Endothelial cell of umbilical vein (primary cell): ENCODE data around the gene UBD. TPM values are rescaled to one million over a fixed set of nuclear protein-coding genes. Genes with fewer than 3 reads are reported as not detected.
A peak's percentile ranks its signal among the peaks of the same experiment; 100 is the strongest.

ENCODE experiments used
- BruUV-seq: library from RNA; stranded (reverse); fragments of 400-500 nt; replicated peaks from 2 replicates; lab custom pipeline; 2021; lab: Mats Ljungman, UMichigan
- CTCF ChIA-PET: fragments of 300-600, 350-600 bp; sonication (Branson Sonifier 250); formaldehyde crosslinking; loops from one replicate; lab custom pipeline; 2021; ENCODE audit warnings: antibody characterized with exemption, inconsistent platforms; lab: Charles Lee
- POLR2A ChIA-PET: fragments of 300-600, 350-600 bp; sonication (Branson Sonifier 250); formaldehyde crosslinking; loops from one replicate; lab custom pipeline; 2021; ENCODE audit warnings: antibody characterized with exemption, inconsistent platforms; lab: Charles Lee
- DNase-seq: peaks from one replicate; pipeline ENCODE4 v3.0.0-alpha.2; 2011; ENCODE audit warnings: low read depth, low spot score
- FAIRE-seq: peaks from 2 replicates; lab custom pipeline; 2011; peaks lifted over from hg19 to GRCh38; lab: Jason Lieb, UNC
- H2AFZ ChIP-seq: 2 replicates; pipeline ENCODE4 v1.6.0; 2012; ENCODE audit warnings: low read depth, low read length, control low read depth, inconsistent platforms
- H3K27ac ChIP-seq: 2 replicates; pipeline ENCODE4 v1.5.1; 2011; ENCODE audit warnings: low read depth, mild to moderate bottlenecking, control low read depth, low read length, moderate library complexity; ENCODE audit not compliant: insufficient read depth
- H3K27me3 ChIP-seq, 2 experiments: 2 replicates each; pipeline versions ENCODE4 v1.6.0 to v1.6.1; 2011; ENCODE audit warnings: low read length in 2 of 2, mixed read lengths in 1 of 2; ENCODE audit not compliant: control insufficient read depth in 2 of 2, insufficient read depth in 2 of 2
- H3K36me3 ChIP-seq, 2 experiments: 2 replicates in 1 of 2; 3 replicates in 1 of 2; pipeline ENCODE4 v1.5.1; 2011; ENCODE audit warnings: low read length in 2 of 2, mild to moderate bottlenecking in 1 of 2, moderate library complexity in 1 of 2; ENCODE audit not compliant: control insufficient read depth in 2 of 2, insufficient read depth in 2 of 2; ENCODE audit errors: extremely low read depth in 1 of 2
- H3K4me1 ChIP-seq: 3 replicates; pipeline ENCODE4 v1.5.1; 2011; ENCODE audit warnings: mild to moderate bottlenecking, low read length; ENCODE audit not compliant: control insufficient read depth, insufficient read depth; ENCODE audit errors: extremely low read depth
- H3K4me2 ChIP-seq: 2 replicates; pipeline ENCODE4 v1.6.1; 2011; ENCODE audit warnings: low read length, control low read depth, mixed read lengths; ENCODE audit not compliant: insufficient read depth
- H3K4me3 ChIP-seq, 3 experiments: fragments of 200-600 bp in 1 of 3; sonication (generic), shearing (Covaris generic) in 1 of 3; replicated peaks in 1 of 3; 2 replicates each; pipeline ENCODE4 v1.5.1; 2011 to 2016; ENCODE audit warnings: control low read depth in 3 of 3, low read length in 3 of 3, mild to moderate bottlenecking in 2 of 3, inconsistent platforms in 1 of 3, low read depth in 1 of 3, moderate library complexity in 1 of 3; ENCODE audit not compliant: insufficient read depth in 1 of 3
- H3K79me2 ChIP-seq: 2 replicates; pipeline ENCODE4 v1.6.0; 2012; ENCODE audit warnings: low read length, inconsistent platforms; ENCODE audit not compliant: control insufficient read depth, insufficient read depth
- H3K9ac ChIP-seq: replicated peaks from 2 replicates; pipeline ENCODE3; 2011; ENCODE audit warnings: low read length, control low read depth; ENCODE audit not compliant: insufficient read depth; ENCODE audit errors: extremely low read depth
- H3K9me1 ChIP-seq: replicated peaks from 3 replicates; pipeline ENCODE4 v1.6.0; 2011; ENCODE audit warnings: mild to moderate bottlenecking, low read length; ENCODE audit not compliant: control insufficient read depth, insufficient read depth; ENCODE audit errors: extremely low read depth
- H3K9me3 ChIP-seq: replicated peaks from 2 replicates; pipeline ENCODE4 v1.5.1; 2012; ENCODE audit warnings: low read length, inconsistent platforms; ENCODE audit not compliant: control insufficient read depth, insufficient read depth
- H4K20me1 ChIP-seq: replicated peaks from 2 replicates; pipeline ENCODE3; 2011; ENCODE audit warnings: mild to moderate bottlenecking, low read length; ENCODE audit not compliant: control insufficient read depth, insufficient read depth; ENCODE audit errors: extremely low read depth
- CTCF ChIP-seq, 2 donors: IDR thresholded peaks; 1 replicate in 1 of 2; 2 replicates in 1 of 2; pipeline ENCODE4 v1.5.1; 2011; ENCODE audit warnings: low read length in 2 of 2, mild to moderate bottlenecking in 2 of 2, moderate library complexity in 2 of 2, control low read depth in 1 of 2, inconsistent platforms in 1 of 2, low read depth in 1 of 2; ENCODE audit not compliant: insufficient read depth in 1 of 2; ENCODE audit errors: extremely low read depth in 1 of 2
- EZH2 ChIP-seq: IDR thresholded peaks from 2 replicates; pipeline ENCODE4 v1.6.1; 2012; ENCODE audit warnings: borderline replicate concordance, low read depth, mild to moderate bottlenecking, moderate library complexity, low read length, inconsistent platforms; ENCODE audit not compliant: severe bottlenecking
- GATA2 ChIP-seq: IDR thresholded peaks from 2 replicates; pipeline ENCODE4 v1.7.0; 2011; ENCODE audit warnings: low read depth, mild to moderate bottlenecking, moderate library complexity, mixed read lengths, low read length; ENCODE audit not compliant: insufficient read length, insufficient read depth
- MAX ChIP-seq: IDR thresholded peaks from 2 replicates; pipeline ENCODE4 v1.6.1; 2011; ENCODE audit not compliant: insufficient read depth, insufficient read length
- MYC ChIP-seq: IDR thresholded peaks from one replicate; pipeline ENCODE4 v1.6.1; 2011; ENCODE audit warnings: mild to moderate bottlenecking, low read depth, low read length
- POLR2A ChIP-seq: IDR thresholded peaks from 2 replicates; pipeline ENCODE4 v1.6.1; 2012; ENCODE audit warnings: low read depth, mild to moderate bottlenecking, control low read depth, low read length
- dilution Hi-C: fragments of 300-500 bp; cut with MboI; formaldehyde crosslinking; loops from one replicate; pipeline ENCODE4 v1.15.0; 2019; ENCODE audit warnings: low sequenced_read_pairs; ENCODE audit not compliant: extremely low pct_ligation_motif_present
- intact Hi-C: fragments of 100-400 bp; cut with micrococcal nuclease; formaldehyde crosslinking; loops from one replicate; pipeline ENCODE4 v1.10.0; 2022
- polyA plus RNA-seq, 4 experiments: library from polyadenylated mRNA; depleted of rRNA in 3 of 4; stranded (reverse) in 3 of 4; unstranded in 1 of 4; fragments of >200 nt; gene quantifications; 2 replicates each; pipeline versions ENCODE4 v1.2.1 to v1.2.3, GENCODE V29; 2011 to 2012; ENCODE audit warnings: missing spikeins in 1 of 4
- total RNA-seq: library from RNA; stranded (reverse); gene quantifications from 2 replicates; pipeline ENCODE4 v1.2.3, GENCODE V29; 2021

The UBD gene
- total and polyA plus RNA-seq, 2 donors (not counting 3 experiments of a cell fraction or from before 2014, with no cell fraction given), result 0.10 to 0.31 TPM

- H3K9me3 ChIP-seq, result no peaks in the 10 kb centered on the region
- no peak overlapping the region for H3K9ac ChIP-seq
- H3K4me2 ChIP-seq, result no peak overlapping the region
- no peaks in the 10 kb centered on the region for H3K9me1 ChIP-seq
- TF ChIP-seq MAX, result no peak
- no peak for TF ChIP-seq POLR2A
- TF ChIP-seq GATA2, result no peak
- TF ChIP-seq EZH2, result no peak
- peak; percentile 73 to 84 for TF ChIP-seq CTCF (IDR thresholded peaks at IDR 0.05; ENCODE audit: extremely low read depth in 1 of 2, insufficient read depth in 1 of 2, low read depth in 1 of 2, low read length in 2 of 2)
- no peak for TF ChIP-seq MYC
- no peak overlapping the region for H2AFZ ChIP-seq
- DNase-seq (peak; percentile 57), FAIRE-seq (peak; percentile 92)
- peaks cover 0 to 8% of the 10 kb centered on the region in 2 experiments for H3K27me3 ChIP-seq
- H3K27ac ChIP-seq, result no peak overlapping the region
- H3K4me3 ChIP-seq, result no peak overlapping the region
- CTCF ChIA-PET, result interaction anchor here (0.7 to 2.0 kb wide), 9 partner anchors 10 to 1094 kb away, joined by 3 to 12 read pairs (median 4); partner anchors contain the start of gene OR12D3
- dilution Hi-C loops, result no loop called here
- intact Hi-C loops, result loop anchor here (1.0 to 5.0 kb wide), 4 partner anchors 517 to 903 kb away; no protein-coding TSS in a partner anchor
- no peaks in the 10 kb centered on the region for H4K20me1 ChIP-seq
- no peaks in the 10 kb centered on the region for H3K36me3 ChIP-seq
- no peaks in the 10 kb centered on the region for H3K4me1 ChIP-seq
- POLR2A ChIA-PET, result no interaction called here
- no TSS peak for BruUV-seq
- H3K79me2 ChIP-seq, result no peaks in the 10 kb centered on the region
Observed at GRCh38 chr6:29589423-29590048, 30.0 kb upstream of the UBD start.
